Stimulated activated effector memory CD8-positive, alpha-beta T cell treated with anti-CD3 and anti-CD28 coated beads, Interleukin-12 subunit alpha, Interleukin-12 subunit beta, amount 100 ng/mL, for 72 hours (primary cell): ENCODE results near the gene ASAP2.
"Not testable (repeated sequence)": the region's sequence is repeated elsewhere in the genome, so short reads cannot be mapped to it uniquely, and the experiment has no call there.

Experiments used
- ATAC-seq: fragments of 150-1000 bp; cut with Tn5 transposase; 2 replicates; pipeline ENCODE4 v1.10.0; 2021
- DNase-seq, 2 donors: peaks; one replicate each; pipeline ENCODE4 v3.0.0; 2021 to 2022; ENCODE audit warnings: low spot score in 2 of 2
- H3K27ac Mint-ChIP-seq: one replicate; pipeline ENCODE4 v1.8.0; 2022; ENCODE audit warnings: mild to moderate bottlenecking, mixed read lengths
- H3K36me3 Mint-ChIP-seq: one replicate; pipeline ENCODE4 v1.8.0; 2022; ENCODE audit warnings: mild to moderate bottlenecking, mixed read lengths
- H3K4me1 Mint-ChIP-seq: one replicate; pipeline ENCODE4 v1.8.0; 2022; ENCODE audit warnings: mixed read lengths
- H3K4me3 Mint-ChIP-seq: one replicate; pipeline ENCODE4 v1.8.0; 2022; ENCODE audit warnings: mild to moderate bottlenecking, mixed read lengths
- H3K9me3 Mint-ChIP-seq: one replicate; pipeline ENCODE4 v1.8.0; 2022; ENCODE audit warnings: mixed read lengths

Gene ASAP2

GRCh38 chr2:9391961-9392720 lies 185.5 kb downstream of the ASAP2 start:
- H3K27ac Mint-ChIP-seq, result no peak overlapping the region
- no peaks in the 10 kb centered on the region for H3K36me3 Mint-ChIP-seq
- no peaks in the 10 kb centered on the region for H3K9me3 Mint-ChIP-seq
- H3K4me1 Mint-ChIP-seq, result no peaks in the 10 kb centered on the region
- ATAC-seq, result no peak
- H3K4me3 Mint-ChIP-seq, result no peak overlapping the region
- no peak for DNase-seq

GRCh38 chr2:9392898-9393765 lies 186.5 kb downstream of the ASAP2 start:
- H3K36me3 Mint-ChIP-seq, result no peaks in the 10 kb centered on the region
- no peak overlapping the region for H3K27ac Mint-ChIP-seq
- DNase-seq (no peak), ATAC-seq (no peak)
- H3K9me3 Mint-ChIP-seq, result no peaks in the 10 kb centered on the region
- H3K4me1 Mint-ChIP-seq, result no peaks in the 10 kb centered on the region
- H3K4me3 Mint-ChIP-seq, result no peak overlapping the region

GRCh38 chr2:9394816-9395215 lies 188.2 kb downstream of the ASAP2 start:
- H3K36me3 Mint-ChIP-seq, result no peaks in the 10 kb centered on the region
- no peak for DNase-seq
- H3K4me1 Mint-ChIP-seq, result no peaks in the 10 kb centered on the region
- ATAC-seq, result no peak
- H3K9me3 Mint-ChIP-seq, result no peaks in the 10 kb centered on the region
- no peak overlapping the region for H3K27ac Mint-ChIP-seq
- H3K4me3 Mint-ChIP-seq, result no peak overlapping the region

- no peak for ATAC-seq
Observed at GRCh38 chr2:9397201-9397600, 190.6 kb downstream of the ASAP2 start.

DNA sequence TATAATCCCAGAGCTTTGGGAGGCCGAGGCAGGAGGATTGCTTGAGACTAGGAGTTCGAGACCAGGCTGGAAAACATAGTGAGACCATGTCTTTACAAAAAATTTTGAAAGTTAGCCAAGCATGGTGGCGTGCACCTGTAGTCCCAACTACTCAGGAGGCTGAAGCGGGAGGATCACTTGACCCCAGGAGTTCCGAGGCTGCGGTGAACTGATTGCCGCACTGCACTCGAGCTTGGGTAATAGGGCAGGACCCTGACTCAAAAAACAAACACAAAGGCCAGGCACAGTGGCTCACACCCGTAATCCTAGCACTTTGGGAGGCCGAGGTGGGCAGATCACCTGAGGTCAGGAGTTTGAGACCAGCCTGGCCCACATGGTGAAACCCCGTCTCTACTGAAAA lies 191.6 kb downstream of the ASAP2 start:
- DNase-seq, H3K4me3 Mint-ChIP-seq, ATAC-seq, H3K9me3 Mint-ChIP-seq, H3K36me3 Mint-ChIP-seq, H3K27ac Mint-ChIP-seq: not testable (repeated sequence)
- peaks cover 12% of the 10 kb centered on the region for H3K4me1 Mint-ChIP-seq

More at GRCh38 chr2:9397201-9397600, 190.6 kb downstream of the ASAP2 start:
- H3K4me3 Mint-ChIP-seq, result no peak overlapping the region
- H3K4me1 Mint-ChIP-seq, result peaks cover 12% of the 10 kb centered on the region
- H3K27ac Mint-ChIP-seq, result no peak overlapping the region
- H3K36me3 Mint-ChIP-seq, result no peaks in the 10 kb centered on the region
- no peak for DNase-seq
- no peaks in the 10 kb centered on the region for H3K9me3 Mint-ChIP-seq

- Mint-ChIP-seq H3K4me3 (no peak overlapping the region), H3K4me1 (peaks cover 12% of the 10 kb centered on the region), H3K27ac (no peak overlapping the region), H3K9me3 (no peaks in the 10 kb centered on the region), H3K36me3 (no peaks in the 10 kb centered on the region)
- ATAC-seq (peak; percentile 36), DNase-seq (no peak)
Observed at GRCh38 chr2:9398881-9399780, 192.5 kb downstream of the ASAP2 start.

- peak overlapping the region; percentile 80 for H3K27ac Mint-ChIP-seq
- no peak for ATAC-seq
- no peak for DNase-seq
- H3K4me3 Mint-ChIP-seq, result no peak overlapping the region
- no peaks in the 10 kb centered on the region for H3K9me3 Mint-ChIP-seq
- H3K4me1 Mint-ChIP-seq, result peaks cover 12% of the 10 kb centered on the region
- H3K36me3 Mint-ChIP-seq, result no peaks in the 10 kb centered on the region
Observed at GRCh38 chr2:9400268-9401058, 193.9 kb downstream of the ASAP2 start.

DNA sequence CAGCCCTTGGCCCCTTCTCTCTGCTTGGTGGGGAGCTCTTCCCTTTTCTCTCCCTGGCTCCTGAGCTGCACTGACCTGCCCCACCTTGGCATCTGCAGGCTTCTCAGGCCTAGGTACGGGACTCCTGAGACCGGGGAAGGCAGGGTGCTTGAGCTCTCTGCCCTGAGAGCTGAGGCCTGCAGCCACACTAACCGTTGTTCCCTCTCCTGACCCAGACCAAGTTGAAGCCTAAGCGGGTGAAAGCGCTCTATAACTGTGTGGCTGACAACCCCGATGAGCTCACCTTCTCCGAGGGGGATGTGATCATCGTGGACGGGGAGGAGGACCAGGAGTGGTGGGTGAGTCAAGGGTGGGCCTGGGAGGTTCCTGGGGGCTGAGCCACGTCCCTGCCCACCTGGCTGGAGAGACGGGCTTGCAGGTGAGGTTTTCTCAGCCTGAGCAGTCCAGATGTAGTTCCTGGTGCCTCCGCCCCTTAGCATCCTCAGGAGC lies 194.5 kb downstream of the ASAP2 start:
- H3K9me3 Mint-ChIP-seq, result no peaks in the 10 kb centered on the region
- no peak for DNase-seq
- H3K36me3 Mint-ChIP-seq, result no peaks in the 10 kb centered on the region
- peaks cover 12% of the 10 kb centered on the region for H3K4me1 Mint-ChIP-seq
- no peak for ATAC-seq
- H3K4me3 Mint-ChIP-seq, result no peak overlapping the region
- H3K27ac Mint-ChIP-seq, result peak overlapping the region; percentile 80

DNA sequence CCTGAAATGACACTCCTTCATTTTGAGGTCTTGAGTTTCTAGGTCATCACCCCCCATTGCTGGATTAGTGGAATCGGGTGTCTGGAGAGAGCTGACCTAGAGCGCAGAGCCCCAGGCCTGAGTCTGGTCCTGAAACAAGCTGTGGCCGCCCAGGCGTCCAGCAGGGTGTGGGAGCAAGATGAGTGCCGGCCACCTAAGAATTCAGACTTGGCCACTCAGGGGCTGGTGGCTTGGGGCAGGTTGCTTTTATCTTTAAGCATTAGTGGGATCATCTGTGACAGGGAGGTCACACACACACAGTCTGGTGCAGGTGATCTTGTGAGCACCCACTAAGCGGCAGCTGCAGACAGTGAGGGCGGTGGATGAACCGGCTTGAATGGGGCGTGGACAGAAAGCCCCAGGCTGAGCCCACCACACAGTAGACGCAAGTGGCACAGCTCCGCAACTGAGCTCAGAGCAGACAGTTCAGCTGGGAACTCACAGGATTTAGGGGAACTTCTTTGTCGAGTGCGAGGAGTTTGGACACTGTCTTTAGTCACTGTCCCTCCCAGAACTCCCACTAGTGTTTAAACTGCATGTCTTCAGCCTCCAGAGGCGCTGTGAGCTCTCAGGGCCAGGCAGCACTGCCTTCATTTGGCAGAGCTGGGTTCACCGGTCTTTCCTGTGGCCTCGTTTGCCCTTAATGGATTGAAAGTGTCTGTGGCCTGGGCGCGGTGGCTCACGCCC lies 195.2 kb downstream of the ASAP2 start:
- H3K27ac Mint-ChIP-seq, result peak overlapping the region; percentile 80
- DNase-seq, result no peak
- H3K36me3 Mint-ChIP-seq, result peaks cover 3% of the 10 kb centered on the region
- no peaks in the 10 kb centered on the region for H3K9me3 Mint-ChIP-seq
- ATAC-seq, result no peak
- no peak overlapping the region for H3K4me3 Mint-ChIP-seq
- H3K4me1 Mint-ChIP-seq, result peaks cover 12% of the 10 kb centered on the region

- H3K27ac Mint-ChIP-seq, result no peak overlapping the region
- DNase-seq (no peak), ATAC-seq (no peak)
- no peaks in the 10 kb centered on the region for H3K9me3 Mint-ChIP-seq
- H3K4me3 Mint-ChIP-seq, result no peak overlapping the region
- peaks cover 12% of the 10 kb centered on the region for H3K4me1 Mint-ChIP-seq
- peaks cover 25% of the 10 kb centered on the region for H3K36me3 Mint-ChIP-seq
Observed at GRCh38 chr2:9403924-9404323, 197.3 kb downstream of the ASAP2 start.

DNA sequence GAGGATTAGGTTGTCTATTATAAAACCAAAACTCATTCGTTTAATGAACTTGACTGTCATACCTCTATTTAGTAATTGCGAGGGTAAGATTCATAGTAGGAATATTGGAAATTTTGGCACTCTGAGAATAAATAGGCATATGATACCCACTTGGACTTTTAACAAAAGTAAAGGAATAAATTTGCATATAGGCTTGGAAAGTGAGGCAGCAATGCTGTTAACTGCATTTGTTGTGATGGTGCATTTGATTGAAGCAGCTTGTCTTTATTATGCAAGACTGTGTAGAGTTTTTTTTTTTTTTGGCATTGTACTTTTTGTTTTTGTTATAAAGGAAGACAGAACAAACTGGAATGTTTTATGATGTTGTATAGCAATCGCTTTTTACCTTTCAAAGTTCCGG lies 197.8 kb downstream of the ASAP2 start:
- no peak overlapping the region for H3K27ac Mint-ChIP-seq
- peaks cover 12% of the 10 kb centered on the region for H3K4me1 Mint-ChIP-seq
- no peak for ATAC-seq

GRCh38 chr2:9405636-9406035 lies 199.0 kb downstream of the ASAP2 start:
- Mint-ChIP-seq H3K36me3 (peaks cover 42% of the 10 kb centered on the region), H3K4me1 (peaks cover 8% of the 10 kb centered on the region), H3K27ac (no peak overlapping the region), H3K4me3 (no peak overlapping the region), H3K9me3 (no peaks in the 10 kb centered on the region)
- DNase-seq, result no peak
- no peak for ATAC-seq

More for the DNA sequence above, 197.8 kb downstream of the ASAP2 start:
- Mint-ChIP-seq H3K9me3 (no peaks in the 10 kb centered on the region), H3K4me3 (no peak overlapping the region), H3K36me3 (peaks cover 30% of the 10 kb centered on the region)
- DNase-seq, result no peak

DNA sequence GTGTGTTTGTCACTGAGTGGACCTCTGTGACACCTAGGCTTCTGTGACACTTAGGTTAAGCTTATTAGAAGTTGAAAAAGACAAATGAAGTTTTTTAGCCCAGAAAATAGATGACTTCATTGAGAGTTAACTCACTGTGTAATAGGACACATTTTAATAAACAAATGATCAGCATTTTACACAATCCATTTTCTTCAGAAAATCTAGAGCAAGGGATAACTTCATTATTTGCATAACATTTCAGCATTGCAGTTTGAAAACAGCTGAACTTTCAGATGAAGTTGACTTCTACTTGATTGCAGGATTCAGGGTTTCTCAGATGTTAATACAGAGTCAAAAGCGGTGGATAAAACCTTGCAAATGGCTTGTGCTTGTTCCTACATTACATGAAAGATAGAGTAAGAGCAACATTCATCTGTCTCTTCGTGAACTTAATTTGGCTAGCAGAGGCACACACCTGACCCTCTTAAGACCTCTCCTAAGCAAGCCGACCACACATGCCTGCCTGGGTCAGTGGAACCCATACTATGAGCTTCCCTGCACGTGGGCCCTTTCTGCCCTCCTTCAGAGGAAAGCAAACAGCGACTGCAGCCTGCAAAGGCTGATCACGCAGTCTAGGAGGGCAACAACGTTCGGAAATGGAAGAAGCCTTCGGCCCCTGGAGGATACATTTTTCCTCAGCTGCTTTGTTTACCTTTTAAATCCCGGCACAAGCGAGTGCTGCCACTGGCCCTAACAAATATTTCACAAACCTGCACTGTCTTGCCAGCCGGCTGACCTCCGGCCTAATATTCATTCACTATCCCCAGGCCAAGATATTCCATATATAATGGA lies 200.1 kb downstream of the ASAP2 start:
- H3K27ac Mint-ChIP-seq, result no peak overlapping the region

More for the DNA sequence above, 200.1 kb downstream of the ASAP2 start:
- Mint-ChIP-seq H3K36me3 (peaks cover 53% of the 10 kb centered on the region), H3K4me3 (no peak overlapping the region), H3K4me1 (no peaks in the 10 kb centered on the region), H3K9me3 (no peaks in the 10 kb centered on the region)
- ATAC-seq, result no peak
- DNase-seq, result no peak
